Measurements from ENCODE around the gene NAT14. TPM values are rescaled to one million over a fixed set of nuclear protein-coding genes. Genes with fewer than 3 reads are reported as not detected.

The NAT14 gene
- total RNA-seq, 1 experiment from 2014 or later, result 87.7 TPM

DNA sequence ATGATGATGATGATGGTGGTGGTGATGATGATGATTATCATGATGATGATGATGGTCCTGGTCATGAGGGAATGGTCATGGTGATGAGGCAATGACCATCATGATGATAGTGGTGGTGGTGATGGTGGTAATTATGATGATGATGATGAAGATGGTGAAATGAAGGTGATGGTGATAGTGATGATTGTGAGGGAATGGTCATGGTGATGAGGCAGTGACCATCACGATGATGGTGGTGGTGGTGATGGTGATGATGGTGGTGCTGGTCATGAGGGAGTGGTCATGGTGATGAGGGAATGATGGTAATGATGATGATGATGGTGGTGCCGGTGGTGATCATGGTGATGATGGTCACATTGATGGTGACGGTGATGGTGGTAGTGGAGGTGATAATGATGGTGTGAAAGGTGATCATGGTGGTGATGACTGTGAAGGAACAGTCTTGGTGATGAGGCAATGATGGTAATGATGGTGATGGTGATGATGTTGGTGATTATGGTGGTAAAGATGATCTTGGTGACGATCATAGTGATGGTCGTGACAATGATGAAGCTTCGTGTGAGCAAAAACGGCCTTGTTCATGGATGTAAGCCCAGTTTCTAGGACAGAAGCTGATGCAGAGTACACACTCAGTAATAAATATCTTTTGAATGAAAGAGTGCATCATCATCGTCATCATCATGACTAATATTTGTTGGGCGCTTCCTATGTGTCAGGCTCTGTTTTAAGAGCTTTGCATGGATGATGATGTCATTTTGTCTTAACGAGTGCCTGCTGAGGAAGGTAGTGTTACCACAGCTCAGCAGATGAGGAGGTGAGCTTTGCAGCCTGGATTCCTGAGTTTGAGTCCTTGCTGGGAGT, 34.7 kb downstream of the NAT14 start:
- ATAC-seq (no peak), DNase-seq (ENCODE audit: low spot score) (no peak)
- Mint-ChIP-seq H3K27ac (no peak overlapping the region), H3K4me3 (no peak overlapping the region), H3K9me3 (no peaks in the 10 kb centered on the region), H3K36me3 (no peaks in the 10 kb centered on the region), H3K27me3 (ENCODE audit: low read depth) (peaks cover 19% of the 10 kb centered on the region; the same call in 1 of the 2 replicates), H3K4me1 (no peaks in the 10 kb centered on the region)
- ChIA-PET CTCF (interaction anchor here (0.8 to 1.1 kb wide), 2 partner anchors 16 to 135 kb away, joined by 3 to 4 read pairs; no protein-coding TSS in a partner anchor), POLR2A (no interaction called here)
- no peak for TF ChIP-seq MXD4 (CRISPR knock-in tag; IDR thresholded peaks at IDR 0.05; ENCODE audit: borderline replicate concordance)
- no peak for TF ChIP-seq MYBL2 (CRISPR knock-in tag; IDR thresholded peaks at IDR 0.05)
- TF ChIP-seq FOXK1 (CRISPR knock-in tag; IDR thresholded peaks at IDR 0.05), result no peak
- TF ChIP-seq JAZF1 (CRISPR knock-in tag; IDR thresholded peaks at IDR 0.05), result no peak
- TF ChIP-seq, protein P1, sequence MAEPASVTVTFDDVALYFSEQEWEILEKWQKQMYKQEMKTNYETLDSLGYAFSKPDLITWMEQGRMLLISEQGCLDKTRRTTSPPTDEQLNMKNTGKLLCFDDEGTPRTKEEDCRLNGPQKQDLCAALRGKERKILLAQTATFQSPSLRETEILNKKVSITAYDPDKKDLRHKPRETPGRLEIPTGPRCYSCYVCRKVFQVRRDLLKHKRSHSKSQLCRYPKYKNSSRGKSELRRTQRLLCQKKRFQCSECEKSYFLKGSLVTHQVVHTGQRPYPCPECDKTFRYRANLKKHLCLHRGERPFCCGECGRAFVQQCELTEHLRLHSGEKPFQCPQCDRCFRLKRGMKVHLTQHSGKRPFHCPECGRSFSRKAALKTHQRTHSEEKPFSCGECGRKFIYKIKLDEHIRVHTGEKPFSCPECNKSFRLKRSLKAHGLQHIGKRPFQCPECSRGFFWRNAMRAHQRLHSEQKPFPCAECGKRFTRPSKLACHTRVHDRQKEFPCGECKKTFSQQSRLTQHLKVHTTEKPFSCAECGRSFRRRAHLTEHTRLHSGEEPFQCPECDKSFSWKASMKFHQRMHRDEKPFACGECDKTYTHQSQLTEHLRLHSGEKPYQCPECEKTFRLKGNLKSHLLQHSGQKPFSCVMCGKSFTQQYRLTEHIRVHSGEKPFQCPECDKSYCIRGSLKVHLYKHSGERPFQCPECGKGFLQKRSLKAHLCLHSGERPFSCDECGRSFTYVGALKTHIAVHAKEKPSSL (CRISPR knock-in tag; conservative IDR thresholded peaks at IDR 0.05), result no peak
- TF ChIP-seq, protein P2, sequence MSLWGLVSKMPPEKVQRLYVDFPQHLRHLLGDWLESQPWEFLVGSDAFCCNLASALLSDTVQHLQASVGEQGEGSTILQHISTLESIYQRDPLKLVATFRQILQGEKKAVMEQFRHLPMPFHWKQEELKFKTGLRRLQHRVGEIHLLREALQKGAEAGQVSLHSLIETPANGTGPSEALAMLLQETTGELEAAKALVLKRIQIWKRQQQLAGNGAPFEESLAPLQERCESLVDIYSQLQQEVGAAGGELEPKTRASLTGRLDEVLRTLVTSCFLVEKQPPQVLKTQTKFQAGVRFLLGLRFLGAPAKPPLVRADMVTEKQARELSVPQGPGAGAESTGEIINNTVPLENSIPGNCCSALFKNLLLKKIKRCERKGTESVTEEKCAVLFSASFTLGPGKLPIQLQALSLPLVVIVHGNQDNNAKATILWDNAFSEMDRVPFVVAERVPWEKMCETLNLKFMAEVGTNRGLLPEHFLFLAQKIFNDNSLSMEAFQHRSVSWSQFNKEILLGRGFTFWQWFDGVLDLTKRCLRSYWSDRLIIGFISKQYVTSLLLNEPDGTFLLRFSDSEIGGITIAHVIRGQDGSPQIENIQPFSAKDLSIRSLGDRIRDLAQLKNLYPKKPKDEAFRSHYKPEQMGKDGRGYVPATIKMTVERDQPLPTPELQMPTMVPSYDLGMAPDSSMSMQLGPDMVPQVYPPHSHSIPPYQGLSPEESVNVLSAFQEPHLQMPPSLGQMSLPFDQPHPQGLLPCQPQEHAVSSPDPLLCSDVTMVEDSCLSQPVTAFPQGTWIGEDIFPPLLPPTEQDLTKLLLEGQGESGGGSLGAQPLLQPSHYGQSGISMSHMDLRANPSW (CRISPR knock-in tag; conservative IDR thresholded peaks at IDR 0.05; ENCODE audit: low read depth), result no peak
- TF ChIP-seq, protein P3, sequence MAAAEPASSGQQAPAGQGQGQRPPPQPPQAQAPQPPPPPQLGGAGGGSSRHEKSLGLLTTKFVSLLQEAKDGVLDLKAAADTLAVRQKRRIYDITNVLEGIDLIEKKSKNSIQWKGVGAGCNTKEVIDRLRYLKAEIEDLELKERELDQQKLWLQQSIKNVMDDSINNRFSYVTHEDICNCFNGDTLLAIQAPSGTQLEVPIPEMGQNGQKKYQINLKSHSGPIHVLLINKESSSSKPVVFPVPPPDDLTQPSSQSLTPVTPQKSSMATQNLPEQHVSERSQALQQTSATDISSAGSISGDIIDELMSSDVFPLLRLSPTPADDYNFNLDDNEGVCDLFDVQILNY (CRISPR knock-in tag; IDR thresholded peaks at IDR 0.05), result no peak
- TF ChIP-seq, protein P4, sequence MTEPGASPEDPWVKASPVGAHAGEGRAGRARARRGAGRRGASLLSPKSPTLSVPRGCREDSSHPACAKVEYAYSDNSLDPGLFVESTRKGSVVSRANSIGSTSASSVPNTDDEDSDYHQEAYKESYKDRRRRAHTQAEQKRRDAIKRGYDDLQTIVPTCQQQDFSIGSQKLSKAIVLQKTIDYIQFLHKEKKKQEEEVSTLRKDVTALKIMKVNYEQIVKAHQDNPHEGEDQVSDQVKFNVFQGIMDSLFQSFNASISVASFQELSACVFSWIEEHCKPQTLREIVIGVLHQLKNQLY (CRISPR knock-in tag; IDR thresholded peaks at IDR 0.05), result no peak
- TF ChIP-seq, protein P5, sequence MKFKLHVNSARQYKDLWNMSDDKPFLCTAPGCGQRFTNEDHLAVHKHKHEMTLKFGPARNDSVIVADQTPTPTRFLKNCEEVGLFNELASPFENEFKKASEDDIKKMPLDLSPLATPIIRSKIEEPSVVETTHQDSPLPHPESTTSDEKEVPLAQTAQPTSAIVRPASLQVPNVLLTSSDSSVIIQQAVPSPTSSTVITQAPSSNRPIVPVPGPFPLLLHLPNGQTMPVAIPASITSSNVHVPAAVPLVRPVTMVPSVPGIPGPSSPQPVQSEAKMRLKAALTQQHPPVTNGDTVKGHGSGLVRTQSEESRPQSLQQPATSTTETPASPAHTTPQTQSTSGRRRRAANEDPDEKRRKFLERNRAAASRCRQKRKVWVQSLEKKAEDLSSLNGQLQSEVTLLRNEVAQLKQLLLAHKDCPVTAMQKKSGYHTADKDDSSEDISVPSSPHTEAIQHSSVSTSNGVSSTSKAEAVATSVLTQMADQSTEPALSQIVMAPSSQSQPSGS (CRISPR knock-in tag; IDR thresholded peaks at IDR 0.05; ENCODE audit: borderline replicate concordance, low read depth), result no peak
- TF ChIP-seq ZNF219 (CRISPR knock-in tag; IDR thresholded peaks at IDR 0.05; ENCODE audit: borderline replicate concordance), result no peak
- TF ChIP-seq ZNF263 (CRISPR knock-in tag; IDR thresholded peaks at IDR 0.05; ENCODE audit: low read depth), result no peak
- TF ChIP-seq ETV6 (CRISPR knock-in tag; IDR thresholded peaks at IDR 0.05), result no peak

DNA sequence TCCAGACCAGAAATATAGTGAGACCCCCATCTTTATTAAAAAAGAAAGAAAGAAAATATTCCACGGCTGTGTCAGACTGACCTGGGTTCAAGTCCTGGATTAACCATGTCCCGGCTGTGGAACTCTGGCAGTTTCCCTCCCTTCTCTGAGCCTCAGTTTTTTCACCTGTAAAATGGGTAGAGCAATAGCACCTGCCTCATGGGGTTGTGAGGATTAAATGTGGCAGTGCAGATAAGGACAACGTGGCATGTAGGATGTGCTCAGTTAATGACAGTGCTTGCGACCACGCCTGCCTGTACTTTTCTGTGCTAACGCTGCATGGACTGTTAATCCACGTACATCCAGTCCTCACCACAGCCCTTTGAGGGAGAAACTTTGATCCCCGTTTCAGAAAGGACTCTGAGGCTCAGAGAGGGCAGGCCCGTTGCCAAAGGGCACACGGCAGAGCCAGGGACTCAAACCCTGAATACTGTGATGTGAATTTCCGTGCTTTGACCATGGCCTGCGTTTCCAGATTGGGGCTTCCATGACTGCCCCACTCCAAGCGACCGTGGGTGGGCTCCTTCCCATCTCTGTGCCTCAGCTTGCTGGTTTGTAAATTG, 35.8 kb downstream of the NAT14 start:
- POLR2A ChIA-PET, result no interaction called here
- Mint-ChIP-seq H3K36me3 (no peaks in the 10 kb centered on the region), H3K4me3 (no peak overlapping the region), H3K9me3 (no peaks in the 10 kb centered on the region), H3K4me1 (no peaks in the 10 kb centered on the region; the same call in 1 of the 2 replicates), H3K27ac (no peak overlapping the region), H3K27me3 (ENCODE audit: low read depth) (peaks cover 10% of the 10 kb centered on the region; the same call in 1 of the 2 replicates)
- CTCF ChIA-PET, result interaction anchor here (1.1 kb wide), 1 partner anchor 133 kb away, joined by 4 read pairs; no protein-coding TSS in a partner anchor
- no peak for DNase-seq (ENCODE audit: low spot score)
- ATAC-seq, result no peak
- TF ChIP-seq TEAD4 (CRISPR knock-in tag; IDR thresholded peaks at IDR 0.05) (no peak), TP53 (CRISPR knock-in tag; IDR thresholded peaks at IDR 0.05) (no peak), NR3C1 (CRISPR knock-in tag; conservative IDR thresholded peaks at IDR 0.05; ENCODE audit: low read depth) (no peak), FOXP1 (CRISPR knock-in tag; IDR thresholded peaks at IDR 0.05; ENCODE audit: borderline replicate concordance) (no peak), FOXK1 (CRISPR knock-in tag; IDR thresholded peaks at IDR 0.05) (no peak)
- TF ChIP-seq, protein P6, sequence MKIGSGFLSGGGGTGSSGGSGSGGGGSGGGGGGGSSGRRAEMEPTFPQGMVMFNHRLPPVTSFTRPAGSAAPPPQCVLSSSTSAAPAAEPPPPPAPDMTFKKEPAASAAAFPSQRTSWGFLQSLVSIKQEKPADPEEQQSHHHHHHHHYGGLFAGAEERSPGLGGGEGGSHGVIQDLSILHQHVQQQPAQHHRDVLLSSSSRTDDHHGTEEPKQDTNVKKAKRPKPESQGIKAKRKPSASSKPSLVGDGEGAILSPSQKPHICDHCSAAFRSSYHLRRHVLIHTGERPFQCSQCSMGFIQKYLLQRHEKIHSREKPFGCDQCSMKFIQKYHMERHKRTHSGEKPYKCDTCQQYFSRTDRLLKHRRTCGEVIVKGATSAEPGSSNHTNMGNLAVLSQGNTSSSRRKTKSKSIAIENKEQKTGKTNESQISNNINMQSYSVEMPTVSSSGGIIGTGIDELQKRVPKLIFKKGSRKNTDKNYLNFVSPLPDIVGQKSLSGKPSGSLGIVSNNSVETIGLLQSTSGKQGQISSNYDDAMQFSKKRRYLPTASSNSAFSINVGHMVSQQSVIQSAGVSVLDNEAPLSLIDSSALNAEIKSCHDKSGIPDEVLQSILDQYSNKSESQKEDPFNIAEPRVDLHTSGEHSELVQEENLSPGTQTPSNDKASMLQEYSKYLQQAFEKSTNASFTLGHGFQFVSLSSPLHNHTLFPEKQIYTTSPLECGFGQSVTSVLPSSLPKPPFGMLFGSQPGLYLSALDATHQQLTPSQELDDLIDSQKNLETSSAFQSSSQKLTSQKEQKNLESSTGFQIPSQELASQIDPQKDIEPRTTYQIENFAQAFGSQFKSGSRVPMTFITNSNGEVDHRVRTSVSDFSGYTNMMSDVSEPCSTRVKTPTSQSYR (CRISPR knock-in tag; IDR thresholded peaks at IDR 0.05), result no peak
- TF ChIP-seq, protein P7, sequence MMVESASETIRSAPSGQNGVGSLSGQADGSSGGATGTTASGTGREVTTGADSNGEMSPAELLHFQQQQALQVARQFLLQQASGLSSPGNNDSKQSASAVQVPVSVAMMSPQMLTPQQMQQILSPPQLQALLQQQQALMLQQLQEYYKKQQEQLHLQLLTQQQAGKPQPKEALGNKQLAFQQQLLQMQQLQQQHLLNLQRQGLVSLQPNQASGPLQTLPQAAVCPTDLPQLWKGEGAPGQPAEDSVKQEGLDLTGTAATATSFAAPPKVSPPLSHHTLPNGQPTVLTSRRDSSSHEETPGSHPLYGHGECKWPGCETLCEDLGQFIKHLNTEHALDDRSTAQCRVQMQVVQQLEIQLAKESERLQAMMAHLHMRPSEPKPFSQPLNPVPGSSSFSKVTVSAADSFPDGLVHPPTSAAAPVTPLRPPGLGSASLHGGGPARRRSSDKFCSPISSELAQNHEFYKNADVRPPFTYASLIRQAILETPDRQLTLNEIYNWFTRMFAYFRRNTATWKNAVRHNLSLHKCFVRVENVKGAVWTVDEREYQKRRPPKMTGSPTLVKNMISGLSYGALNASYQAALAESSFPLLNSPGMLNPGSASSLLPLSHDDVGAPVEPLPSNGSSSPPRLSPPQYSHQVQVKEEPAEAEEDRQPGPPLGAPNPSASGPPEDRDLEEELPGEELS (CRISPR knock-in tag; IDR thresholded peaks at IDR 0.05), result no peak
